Measurements from ENCODE around the gene BTBD6. TPM values are rescaled to one million over a fixed set of nuclear protein-coding genes. Genes with fewer than 3 reads are reported as not detected.

Gene BTBD6
- total RNA-seq, 4 donors from 2014 or later = 48.4 to 85.9 (median 53.6) TPM

- intact Hi-C loops (cut with DNase I; ENCODE audit: low total_unique reads) (no loop called here), in situ Hi-C loops (cut with MboI; ENCODE audit: low sequenced_read_pairs in 4 of 4) (no loop called here)
- Histone ChIP-seq H3K4me1 (peaks cover 17 to 30% of the 10 kb centered on the region in 2 donors), H3K36me3 (peaks cover 0 to 21% of the 10 kb centered on the region in 2 donors), H3K9me3 (no peaks in the 10 kb centered on the region), H3K27me3 (no peaks in the 10 kb centered on the region), H3K4me3 (no peak overlapping the region), H3K27ac (no peak overlapping the region)
- ATAC-seq = no peak
- TF ChIP-seq POLR2A (IDR thresholded peaks at IDR 0.05) = no peak
- TF ChIP-seq CTCF (IDR thresholded peaks at IDR 0.05 in 4 of 5, conservative IDR thresholded peaks at IDR 0.05 in 1 of 5) = no peak
- no peak for DNase-seq
Observed at GRCh38 chr14:105253329-105253682, 5.0 kb downstream of the BTBD6 start.

- in situ Hi-C loops (cut with MboI; ENCODE audit: low sequenced_read_pairs in 4 of 4) = no loop called here
- Histone ChIP-seq H3K4me1 (peaks cover 17 to 36% of the 10 kb centered on the region in 2 donors), H3K27ac (peak overlapping the region; percentile 72 to 88 (median 84)), H3K27me3 (no peaks in the 10 kb centered on the region), H3K4me3 (no peak overlapping the region), H3K9me3 (no peaks in the 10 kb centered on the region), H3K36me3 (peaks cover 0 to 19% of the 10 kb centered on the region in 2 donors)
- DNase-seq (peak; percentile 63 to 88), ATAC-seq (peak; percentile 89 to 96)
- intact Hi-C loops (cut with DNase I; ENCODE audit: low total_unique reads) = no loop called here
- peak in 4 of 5 experiments; percentile 7 to 51 (median 28) for TF ChIP-seq CTCF (IDR thresholded peaks at IDR 0.05 in 4 of 5, conservative IDR thresholded peaks at IDR 0.05 in 1 of 5)
- no peak for TF ChIP-seq POLR2A (IDR thresholded peaks at IDR 0.05)
Observed at GRCh38 chr14:105255021-105255507, 6.7 kb downstream of the BTBD6 start.

GRCh38 chr14:105256292-105256960, 8.1 kb downstream of the BTBD6 start:
- Histone ChIP-seq H3K4me1 (peaks cover 21 to 25% of the 10 kb centered on the region in 2 donors), H3K9me3 (no peaks in the 10 kb centered on the region), H3K4me3 (no peak overlapping the region), H3K36me3 (peaks cover 0 to 6% of the 10 kb centered on the region in 2 donors), H3K27me3 (no peaks in the 10 kb centered on the region), H3K27ac (peak overlapping the region in 1 of 4 donors; percentile 86)
- in situ Hi-C loops (cut with MboI; ENCODE audit: low sequenced_read_pairs in 4 of 4) (no loop called here), intact Hi-C loops (cut with DNase I; ENCODE audit: low total_unique reads) (no loop called here)
- no peak for TF ChIP-seq CTCF (IDR thresholded peaks at IDR 0.05 in 4 of 5, conservative IDR thresholded peaks at IDR 0.05 in 1 of 5)
- TF ChIP-seq POLR2A (IDR thresholded peaks at IDR 0.05) = no peak
- DNase-seq (no peak), ATAC-seq (no peak)

- Histone ChIP-seq H3K27me3 (no peaks in the 10 kb centered on the region), H3K4me1 (peaks cover 29 to 30% of the 10 kb centered on the region in 2 donors), H3K27ac (no peak overlapping the region), H3K36me3 (no peaks in the 10 kb centered on the region), H3K9me3 (no peaks in the 10 kb centered on the region), H3K4me3 (no peak overlapping the region)
- in situ Hi-C loops (cut with MboI; ENCODE audit: low sequenced_read_pairs in 4 of 4) = no loop called here
- no peak for ATAC-seq
- no peak for DNase-seq
- intact Hi-C loops (cut with DNase I; ENCODE audit: low total_unique reads) = no loop called here
- TF ChIP-seq CTCF (IDR thresholded peaks at IDR 0.05 in 4 of 5, conservative IDR thresholded peaks at IDR 0.05 in 1 of 5) = no peak
- TF ChIP-seq POLR2A (IDR thresholded peaks at IDR 0.05) = no peak
Observed at GRCh38 chr14:105257464-105257863, 9.1 kb downstream of the BTBD6 start.
